PFSK-1 (cell line): ENCODE data around the gene KIF26B.

Experiments
- FOXP2 ChIP-seq: optimal IDR thresholded peaks from 2 replicates; pipeline ENCODE3; 2011; ENCODE audit warnings: borderline replicate concordance, control low read depth, inconsistent platforms; ENCODE audit not compliant: insufficient read depth; ENCODE audit errors: extremely low read length, extremely low read depth
- POLR2AphosphoS5 ChIP-seq: IDR thresholded peaks from 2 replicates; pipeline ENCODE4 v1.6.1; 2012; ENCODE audit warnings: low read depth, mild to moderate bottlenecking, control low read depth, low read length, moderate library complexity
- SIN3A ChIP-seq: IDR thresholded peaks from 2 replicates; pipeline ENCODE4 v1.6.1; 2012; ENCODE audit warnings: mild to moderate bottlenecking, low read length, moderate library complexity, borderline replicate concordance; ENCODE audit not compliant: insufficient read depth
- TAF1 ChIP-seq: IDR thresholded peaks from 2 replicates; pipeline ENCODE4 v1.6.1; 2012; ENCODE audit warnings: low read length, control low read depth, borderline replicate concordance; ENCODE audit not compliant: insufficient read depth
- TF ChIP-seq, protein P1 (sequence below), 2 experiments: IDR thresholded peaks; 2 replicates each; pipeline versions ENCODE4 v1.6.1 to v1.8.0; 2011 to 2012; ENCODE audit warnings: low read depth in 2 of 2, low read length in 2 of 2, control low read depth in 1 of 2, inconsistent platforms in 1 of 2, mild to moderate bottlenecking in 1 of 2, moderate library complexity in 1 of 2; ENCODE audit not compliant: insufficient read depth in 1 of 2

KIF26B gene

DNA sequence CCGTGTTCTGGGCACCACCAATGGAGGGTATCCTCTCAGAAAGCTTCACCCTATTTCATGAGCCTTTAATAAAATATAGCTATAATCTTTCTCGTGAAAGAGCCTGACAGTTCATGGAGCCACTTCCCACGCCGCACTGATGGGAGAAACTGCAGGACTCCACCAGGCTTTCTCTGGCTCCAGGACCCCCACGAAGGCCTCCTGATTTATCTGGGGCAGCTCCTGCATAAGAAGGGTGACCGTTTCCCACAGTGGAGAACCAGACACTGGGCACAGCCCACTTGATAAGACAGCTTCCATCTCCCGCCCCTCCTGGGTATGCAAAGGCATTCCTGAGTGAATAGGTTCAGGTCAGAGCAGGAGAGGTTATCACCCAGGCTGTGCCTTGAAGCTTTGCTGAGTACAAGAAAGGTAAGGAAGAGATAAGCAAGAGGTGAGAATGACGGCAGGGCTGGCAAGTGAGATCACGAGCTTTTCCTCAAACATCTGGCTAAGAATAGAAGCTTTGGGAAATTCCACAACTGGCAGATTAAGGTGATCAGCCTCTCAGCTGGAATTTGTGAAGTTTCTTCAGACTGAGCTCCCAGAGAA, 499.8 kb downstream of the KIF26B start:
- TF ChIP-seq, protein P1, sequence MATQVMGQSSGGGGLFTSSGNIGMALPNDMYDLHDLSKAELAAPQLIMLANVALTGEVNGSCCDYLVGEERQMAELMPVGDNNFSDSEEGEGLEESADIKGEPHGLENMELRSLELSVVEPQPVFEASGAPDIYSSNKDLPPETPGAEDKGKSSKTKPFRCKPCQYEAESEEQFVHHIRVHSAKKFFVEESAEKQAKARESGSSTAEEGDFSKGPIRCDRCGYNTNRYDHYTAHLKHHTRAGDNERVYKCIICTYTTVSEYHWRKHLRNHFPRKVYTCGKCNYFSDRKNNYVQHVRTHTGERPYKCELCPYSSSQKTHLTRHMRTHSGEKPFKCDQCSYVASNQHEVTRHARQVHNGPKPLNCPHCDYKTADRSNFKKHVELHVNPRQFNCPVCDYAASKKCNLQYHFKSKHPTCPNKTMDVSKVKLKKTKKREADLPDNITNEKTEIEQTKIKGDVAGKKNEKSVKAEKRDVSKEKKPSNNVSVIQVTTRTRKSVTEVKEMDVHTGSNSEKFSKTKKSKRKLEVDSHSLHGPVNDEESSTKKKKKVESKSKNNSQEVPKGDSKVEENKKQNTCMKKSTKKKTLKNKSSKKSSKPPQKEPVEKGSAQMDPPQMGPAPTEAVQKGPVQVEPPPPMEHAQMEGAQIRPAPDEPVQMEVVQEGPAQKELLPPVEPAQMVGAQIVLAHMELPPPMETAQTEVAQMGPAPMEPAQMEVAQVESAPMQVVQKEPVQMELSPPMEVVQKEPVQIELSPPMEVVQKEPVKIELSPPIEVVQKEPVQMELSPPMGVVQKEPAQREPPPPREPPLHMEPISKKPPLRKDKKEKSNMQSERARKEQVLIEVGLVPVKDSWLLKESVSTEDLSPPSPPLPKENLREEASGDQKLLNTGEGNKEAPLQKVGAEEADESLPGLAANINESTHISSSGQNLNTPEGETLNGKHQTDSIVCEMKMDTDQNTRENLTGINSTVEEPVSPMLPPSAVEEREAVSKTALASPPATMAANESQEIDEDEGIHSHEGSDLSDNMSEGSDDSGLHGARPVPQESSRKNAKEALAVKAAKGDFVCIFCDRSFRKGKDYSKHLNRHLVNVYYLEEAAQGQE (IDR thresholded peaks at IDR 0.05; ENCODE audit: insufficient read depth in 1 of 2, low read depth in 2 of 2, low read length in 2 of 2): no peak
- TF ChIP-seq SIN3A: no peak
- no peak for TF ChIP-seq TAF1
- TF ChIP-seq POLR2AphosphoS5: no peak
- TF ChIP-seq FOXP2: no peak

DNA sequence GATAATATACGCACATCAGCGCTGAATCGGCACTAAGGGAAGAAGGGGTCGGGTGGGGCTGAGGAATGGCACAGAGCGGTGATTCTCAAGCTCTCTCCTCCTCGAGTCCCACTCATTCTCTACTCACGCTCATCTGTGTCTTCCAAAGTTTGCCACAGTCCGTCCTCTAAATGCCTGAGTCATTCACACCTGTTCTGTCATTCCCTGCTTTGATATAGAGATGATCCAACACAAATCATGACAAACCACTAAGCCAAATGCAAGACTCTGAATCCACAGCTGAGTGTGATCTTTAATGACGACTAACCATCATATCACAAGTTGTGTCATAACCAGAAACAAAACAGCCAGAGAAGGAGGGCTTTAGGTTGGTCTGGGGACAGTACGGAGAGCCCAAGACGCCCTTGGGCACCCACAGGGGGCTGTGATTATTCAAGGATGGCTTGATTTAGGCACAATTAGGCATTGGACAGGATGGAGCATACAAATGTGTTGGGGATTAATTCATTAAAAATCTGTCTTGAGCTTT, 501.5 kb downstream of the KIF26B start:
- TF ChIP-seq TAF1: no peak
- TF ChIP-seq POLR2AphosphoS5: no peak
- TF ChIP-seq FOXP2: no peak
- no peak for TF ChIP-seq SIN3A
- TF ChIP-seq, protein P1 (IDR thresholded peaks at IDR 0.05; ENCODE audit: insufficient read depth in 1 of 2, low read depth in 2 of 2, low read length in 2 of 2): no peak

DNA sequence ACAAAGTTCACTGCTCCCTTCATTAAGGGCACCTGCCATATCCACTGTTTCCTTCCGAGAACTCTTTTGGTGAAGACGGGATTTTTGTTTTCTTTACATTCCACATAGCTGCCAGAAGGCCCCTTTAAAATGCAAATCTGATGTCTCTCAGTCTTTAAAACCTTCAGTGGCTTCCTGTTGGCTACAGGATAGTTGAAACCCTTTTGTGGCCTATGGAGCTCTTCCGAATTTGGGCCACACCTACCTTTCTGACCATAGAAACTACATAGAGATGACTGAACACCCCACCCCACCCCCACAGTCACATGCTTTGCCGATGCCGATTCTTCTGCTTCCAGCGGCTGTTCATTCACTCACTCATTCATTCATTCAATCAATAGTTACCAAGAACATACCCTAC, 502.6 kb downstream of the KIF26B start:
- no peak for TF ChIP-seq FOXP2
- no peak for TF ChIP-seq SIN3A
- no peak for TF ChIP-seq TAF1
- no peak for TF ChIP-seq POLR2AphosphoS5
- TF ChIP-seq, protein P1 (IDR thresholded peaks at IDR 0.05; ENCODE audit: insufficient read depth in 1 of 2, low read depth in 2 of 2, low read length in 2 of 2): no peak

DNA sequence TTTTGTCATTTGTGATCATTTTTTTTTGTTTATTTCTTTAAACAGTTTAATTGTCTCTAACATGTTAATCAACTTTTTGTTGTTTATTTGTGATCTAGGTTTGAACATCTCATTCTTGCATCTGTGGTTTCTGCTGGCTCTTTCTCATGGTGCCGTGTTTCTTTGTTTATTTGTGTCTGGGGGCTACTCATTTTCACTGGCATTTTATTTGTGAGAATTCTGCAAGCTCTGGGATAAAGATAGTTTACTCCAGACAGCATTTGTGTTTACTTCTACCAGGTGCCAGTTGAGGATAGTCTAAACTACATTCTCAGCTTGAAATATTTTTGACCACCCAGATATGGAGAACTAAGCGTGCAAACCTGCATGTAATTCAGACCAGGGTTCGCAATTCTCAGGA, 508.6 kb downstream of the KIF26B start:
- no peak for TF ChIP-seq POLR2AphosphoS5
- TF ChIP-seq TAF1: no peak
- no peak for TF ChIP-seq FOXP2
- TF ChIP-seq SIN3A: no peak
- TF ChIP-seq, protein P1 (IDR thresholded peaks at IDR 0.05; ENCODE audit: insufficient read depth in 1 of 2, low read depth in 2 of 2, low read length in 2 of 2): no peak

DNA sequence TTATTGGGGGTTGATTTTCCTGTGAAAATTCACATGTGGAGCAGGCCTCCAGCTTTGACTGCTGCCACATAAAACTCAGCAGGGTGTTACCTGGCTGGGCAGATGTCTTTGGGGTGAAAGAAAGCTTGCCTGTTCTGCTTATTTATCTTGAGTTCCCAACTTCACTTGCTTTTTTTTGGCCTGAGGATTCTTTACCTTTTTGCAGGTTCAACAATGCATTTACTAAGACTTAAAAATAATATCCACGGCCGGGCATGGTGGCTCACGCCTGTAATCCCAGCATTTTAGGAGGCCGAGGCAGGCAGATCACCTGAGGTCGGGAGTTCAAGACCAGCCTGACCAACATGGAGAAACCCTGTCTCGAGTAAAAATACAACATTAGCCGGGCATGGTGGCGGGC, 509.1 kb downstream of the KIF26B start:
- TF ChIP-seq TAF1 (no peak), FOXP2 (no peak), POLR2AphosphoS5 (no peak), SIN3A (no peak)
- TF ChIP-seq, protein P1 (IDR thresholded peaks at IDR 0.05; ENCODE audit: insufficient read depth in 1 of 2, low read depth in 2 of 2, low read length in 2 of 2): no peak
